ENCODE results near the gene NOS2.

- no peak for TF ChIP-seq CTCF (IDR thresholded peaks at IDR 0.05; ENCODE audit: low read depth, low read length, poor library complexity, severe bottlenecking)
- TF ChIP-seq EZH2phosphoT487 (IDR thresholded peaks at IDR 0.05; ENCODE audit: borderline replicate concordance, low read length), result no peak
Observed at GRCh38 chr17:27765353-27765752, 35.0 kb downstream of the NOS2 start.
